DOHH2 (cell line): Measurements from ENCODE around the gene SMIM17.

Experiments used
- CTCF ChIP-seq: fragments of 200-600 bp; sonication (generic); IDR thresholded peaks from one replicate; pipeline ENCODE4 v1.5.1; 2014; ENCODE audit warnings: antibody characterized with exemption, mild to moderate bottlenecking, low read depth, low read length; ENCODE audit not compliant: poor library complexity, severe bottlenecking
- EZH2phosphoT487 ChIP-seq: fragments of 200-600 bp; sonication (generic); IDR thresholded peaks from 2 replicates; pipeline ENCODE4 v1.6.1; 2017; ENCODE audit warnings: borderline replicate concordance, mild to moderate bottlenecking, antibody characterized with exemption, low read length, moderate library complexity, mixed read lengths

GRCh38 chr19:56623006-56623405 lies 20.0 kb upstream of the SMIM17 start:
- TF ChIP-seq CTCF: no peak
- no peak for TF ChIP-seq EZH2phosphoT487
